Uterus (tissue), 4 donors: ENCODE results near the gene BTG4. TPM values are rescaled to one million over a fixed set of nuclear protein-coding genes. Genes with fewer than 3 reads are reported as not detected.
A peak's percentile ranks its signal among the peaks of the same experiment; 100 is the strongest.

Experiments used
- DNase-seq, 2 donors: peaks; one replicate each; pipeline ENCODE4 v3.0.0-alpha.2; 2019 to 2020
- H3K27ac ChIP-seq, 2 donors: fragments of 200-600 bp; sonication (generic); 1 replicate in 1 of 2; 2 replicates in 1 of 2; pipeline ENCODE4 v1.5.1; 2016 to 2018
- H3K27me3 ChIP-seq, 2 donors: fragments of 200-600 bp; sonication (generic); one replicate each; pipeline ENCODE4 v1.5.1; 2018 to 2019; ENCODE audit warnings: control low read depth in 1 of 2
- H3K36me3 ChIP-seq, 2 donors: fragments of 200-600 bp; sonication (generic); one replicate each; pipeline ENCODE4 v1.5.1; 2019; ENCODE audit warnings: control low read depth in 1 of 2
- H3K4me1 ChIP-seq, 2 donors: fragments of 200-600 bp; sonication (generic); one replicate each; pipeline ENCODE4 v1.5.1; 2018 to 2019; ENCODE audit warnings: control low read depth in 1 of 2
- H3K4me3 ChIP-seq, 2 donors: fragments of 200-600 bp; sonication (generic); 1 replicate in 1 of 2; 2 replicates in 1 of 2; pipeline ENCODE4 v1.5.1; 2018 to 2019; ENCODE audit warnings: mild to moderate bottlenecking in 1 of 2
- H3K9me3 ChIP-seq, 2 donors: fragments of 200-600 bp; sonication (generic); one replicate each; pipeline ENCODE4 v1.5.1; 2019; ENCODE audit warnings: control low read depth in 1 of 2
- POLR2A ChIP-seq, 2 donors: fragments of 450-650 bp; IDR thresholded peaks; one replicate each; pipeline ENCODE4 v1.6.1; 2016; ENCODE audit warnings: antibody characterized with exemption in 2 of 2, mild to moderate bottlenecking in 1 of 2, moderate library complexity in 1 of 2
- intact Hi-C: fragments of 100-400 bp; cut with DNase I; formaldehyde crosslinking; loops from one replicate; pipeline ENCODE4 v1.15.1; 2023; ENCODE audit warnings: low total_unique reads
- microRNA counts, 2 donors: library from miRNA; unstranded; fragments of <30 nt; microRNA quantifications; one replicate each; lab custom pipeline; 2016 to 2017
- microRNA-seq: library from miRNA; unstranded; fragments of <30 nt; microRNA quantifications from one replicate; pipeline ENCODE4, GENCODE V29; 2016; ENCODE audit warnings: borderline microRNAs expressed, borderline replicate concordance
- small RNA-seq: library from RNA; depleted of rRNA; stranded (forward); fragments of <200 nt; gene quantifications from one replicate; pipeline ENCODE3, GENCODE V24; 2016
- total RNA-seq, 4 donors: library from RNA; depleted of rRNA in 3 of 4; stranded (reverse); fragments of >200 nt in 3 of 4; gene quantifications; one replicate each; pipeline versions ENCODE4 v1.1.0 to v1.2.4, GENCODE V29; 2014 to 2023
- TF ChIP-seq, protein P1 (sequence below), 4 experiments: fragments of 200-600 bp in 2 of 4; fragments of 450-650 bp in 2 of 4; sonication (generic) in 2 of 4; IDR thresholded peaks; one replicate each; pipeline ENCODE4 v1.5.1; 2016 to 2019; ENCODE audit warnings: antibody characterized with exemption in 4 of 4, mild to moderate bottlenecking in 2 of 4, moderate library complexity in 1 of 4
- donor health status: DM: yes; HTN: yes; CAD: no.

Gene BTG4
- total RNA-seq, 4 donors from 2014 or later: not detected

DNA sequence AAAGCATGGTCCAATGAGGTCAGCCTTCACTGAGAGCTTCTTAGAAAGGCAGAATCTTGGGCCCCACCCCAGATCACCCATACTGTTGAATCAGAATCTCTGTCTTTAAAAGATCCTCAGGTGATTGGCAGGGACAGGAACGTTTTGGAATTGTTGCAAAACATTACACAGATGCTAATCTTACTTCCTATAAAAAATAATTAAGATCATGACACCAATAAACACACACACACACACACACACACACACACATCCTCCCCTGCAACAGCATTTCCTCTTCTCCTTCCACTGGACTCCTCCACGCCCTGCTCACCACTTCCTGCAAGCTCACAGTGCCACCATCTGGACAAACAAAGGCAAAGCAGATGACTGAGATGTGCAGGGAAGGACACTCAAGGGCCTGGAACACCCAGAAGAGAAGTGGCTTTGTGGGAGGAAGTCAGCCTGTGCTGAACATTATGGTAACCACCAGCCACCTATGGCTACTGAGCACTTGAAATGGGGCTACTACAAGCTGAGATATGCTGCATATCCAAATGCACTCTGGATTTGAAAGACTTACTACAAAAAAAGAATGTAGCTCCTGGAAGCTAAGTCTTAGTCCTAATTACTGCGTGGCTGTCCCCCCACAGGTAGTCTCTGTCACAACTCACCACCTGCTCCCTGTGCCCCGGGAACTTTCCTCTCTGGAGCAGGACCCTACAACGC is 65.6 kb downstream of the BTG4 start:
- intact Hi-C loops: loop anchor here (5.0 kb wide), 1 partner anchor 164 kb away; no protein-coding TSS in a partner anchor
- TF ChIP-seq, protein P1, sequence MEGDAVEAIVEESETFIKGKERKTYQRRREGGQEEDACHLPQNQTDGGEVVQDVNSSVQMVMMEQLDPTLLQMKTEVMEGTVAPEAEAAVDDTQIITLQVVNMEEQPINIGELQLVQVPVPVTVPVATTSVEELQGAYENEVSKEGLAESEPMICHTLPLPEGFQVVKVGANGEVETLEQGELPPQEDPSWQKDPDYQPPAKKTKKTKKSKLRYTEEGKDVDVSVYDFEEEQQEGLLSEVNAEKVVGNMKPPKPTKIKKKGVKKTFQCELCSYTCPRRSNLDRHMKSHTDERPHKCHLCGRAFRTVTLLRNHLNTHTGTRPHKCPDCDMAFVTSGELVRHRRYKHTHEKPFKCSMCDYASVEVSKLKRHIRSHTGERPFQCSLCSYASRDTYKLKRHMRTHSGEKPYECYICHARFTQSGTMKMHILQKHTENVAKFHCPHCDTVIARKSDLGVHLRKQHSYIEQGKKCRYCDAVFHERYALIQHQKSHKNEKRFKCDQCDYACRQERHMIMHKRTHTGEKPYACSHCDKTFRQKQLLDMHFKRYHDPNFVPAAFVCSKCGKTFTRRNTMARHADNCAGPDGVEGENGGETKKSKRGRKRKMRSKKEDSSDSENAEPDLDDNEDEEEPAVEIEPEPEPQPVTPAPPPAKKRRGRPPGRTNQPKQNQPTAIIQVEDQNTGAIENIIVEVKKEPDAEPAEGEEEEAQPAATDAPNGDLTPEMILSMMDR (IDR thresholded peaks at IDR 0.05): peak; percentile 73 to 96 (median 88)
- TF ChIP-seq POLR2A (IDR thresholded peaks at IDR 0.05): no peak
- DNase-seq: peak; percentile 71 to 84

DNA sequence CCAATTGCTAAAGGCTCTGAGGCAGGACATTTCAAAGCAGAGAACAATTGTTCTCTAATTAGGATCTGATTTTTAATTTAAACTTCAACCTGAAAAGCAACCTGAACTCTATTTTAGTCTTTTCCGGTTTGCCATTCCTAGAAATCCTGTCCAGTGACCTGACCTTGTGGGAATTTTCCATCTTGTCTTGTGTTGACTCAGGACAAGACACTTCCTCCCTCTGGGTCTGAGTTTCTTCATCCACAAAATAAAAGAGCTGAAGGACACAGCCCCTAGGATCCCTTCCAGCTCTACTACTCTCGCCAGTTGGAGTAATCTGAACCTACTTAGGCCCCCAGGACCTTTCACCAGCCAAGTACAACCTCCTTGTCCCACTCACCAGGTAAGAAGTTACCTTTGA is 66.6 kb downstream of the BTG4 start:
- TF ChIP-seq, protein P1 (IDR thresholded peaks at IDR 0.05): no peak
- TF ChIP-seq POLR2A (IDR thresholded peaks at IDR 0.05): no peak
- no peaks in the 10 kb centered on the region for H3K9me3 ChIP-seq
- H3K4me1 ChIP-seq: no peaks in the 10 kb centered on the region
- H3K36me3 ChIP-seq: no peaks in the 10 kb centered on the region
- H3K4me3 ChIP-seq: no peak overlapping the region
- intact Hi-C loops: loop anchor here (5.0 kb wide), 1 partner anchor 163 kb away; no protein-coding TSS in a partner anchor
- DNase-seq: no peak
- H3K27me3 ChIP-seq: no peaks in the 10 kb centered on the region
- H3K27ac ChIP-seq: peak overlapping the region; percentile 41 to 53

More for the DNA sequence above, 65.6 kb downstream of the BTG4 start:
- H3K27ac ChIP-seq: peak overlapping the region; percentile 41 to 53
- no peaks in the 10 kb centered on the region for H3K4me1 ChIP-seq
- H3K27me3 ChIP-seq: no peaks in the 10 kb centered on the region
- H3K9me3 ChIP-seq: no peaks in the 10 kb centered on the region
- no peak overlapping the region for H3K4me3 ChIP-seq
- no peaks in the 10 kb centered on the region for H3K36me3 ChIP-seq

MicroRNA genes within 50 kb of the gene (microRNA counts, 767-probe panel; counts per million panel counts)
- microRNA hsa-miR-34b-3p (lab: Ali Mortazavi, UCI): 0 counts per million in 2 donors
- microRNA hsa-miR-34c-3p (lab: Ali Mortazavi, UCI): 0 counts per million in 2 donors
- 0 counts per million in 2 donors for microRNA hsa-miR-34c-5p (lab: Ali Mortazavi, UCI)

Small RNA genes within 50 kb of the gene (microRNA-seq; reads per million reads assigned to microRNA genes)
- not detected for gene MIR34B
- 13.7 reads per million, percentile 26 among the genes with 10 or more reads in this experiment for gene MIR34C

Small RNA genes within 50 kb of the gene (small RNA-seq; reads per million reads assigned to genes)
- not detected for gene MIR34B
- 0.42 reads per million for gene MIR34C

Other genes with a start within 250 kb of the BTG4 start
- gene POU2AF3, start 213.8 kb downstream of the BTG4 start, total RNA-seq: 10 to 100 TPM in 2 of 4 donors, 1 to 10 TPM in 1, under 1 TPM in 1; 0.97 to 13.2 (median 6.2) TPM
- 1 to 10 TPM in 2 of 4 donors, under 1 TPM in 1, not detected in 1; under 0.01 to 2.9 (median 2.6) TPM for gene POU2AF1, start 133.1 kb downstream of the BTG4 start, total RNA-seq
- 1 to 10 TPM in 2 of 4 donors, under 1 TPM in 1, not detected in 1; 0.88 to 2.7 (median 2.6) TPM for gene HOATZ, start 2.4 kb upstream of the BTG4 start, total RNA-seq
- 10 to 100 TPM in 3 of 4 donors, 1 to 10 TPM in 1; 8.5 to 58.2 (median 37.1) TPM for gene LAYN, start 28.3 kb upstream of the BTG4 start, total RNA-seq
- 10 to 100 TPM; 11.5 to 27.7 (median 16.7) TPM for gene SIK2, start 90.1 kb upstream of the BTG4 start, total RNA-seq